Peyer's patch (tissue), 4 donors: ENCODE results near the gene LRIT2.

Source experiments
- POLR2A ChIP-seq, 2 donors: fragments of 450-650 bp; IDR thresholded peaks; one replicate each; pipeline ENCODE4 v1.5.1; 2017; ENCODE audit warnings: antibody characterized with exemption in 2 of 2, mild to moderate bottlenecking in 2 of 2, moderate library complexity in 2 of 2
- TF ChIP-seq, protein P1 (sequence below), 6 experiments: fragments of 450-650 bp in 4 of 6; fragments of 200-600 bp in 2 of 6; sonication (generic) in 1 of 6; IDR thresholded peaks; one replicate each; pipeline ENCODE4 v1.5.1; 2017 to 2019; ENCODE audit warnings: antibody characterized with exemption in 6 of 6, mild to moderate bottlenecking in 3 of 6, moderate library complexity in 1 of 6

DNA sequence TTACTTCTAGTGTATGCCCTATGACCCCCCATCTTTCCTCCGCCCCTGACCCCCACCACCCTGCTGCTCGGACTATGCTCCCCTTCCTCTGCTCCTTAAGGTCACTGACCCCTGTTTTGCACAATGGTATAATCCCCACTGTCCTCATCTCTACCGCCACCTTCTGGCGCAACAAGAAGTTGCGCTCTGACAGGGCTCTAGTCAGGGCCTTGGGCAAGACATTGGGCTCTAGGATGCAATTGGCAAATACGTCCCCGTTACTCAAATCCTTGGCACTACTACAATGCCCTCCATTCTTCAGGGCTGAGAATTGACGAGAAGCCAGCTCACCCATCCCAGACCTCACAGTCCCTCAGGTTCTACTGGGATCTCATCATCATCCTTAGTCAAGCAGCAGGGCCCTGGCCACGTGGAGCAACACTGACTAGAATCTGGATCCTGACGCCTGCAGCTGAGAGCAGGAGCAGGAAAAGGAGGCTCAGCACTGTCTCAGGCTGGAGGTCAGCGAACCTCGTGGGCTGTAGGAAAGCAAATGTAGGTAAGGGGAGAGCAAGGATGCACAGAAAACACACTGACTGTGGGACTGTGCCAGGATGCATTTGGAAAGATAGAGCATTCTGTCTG, 10.6 kb downstream of the LRIT2 start:
- TF ChIP-seq POLR2A (IDR thresholded peaks at IDR 0.05): no peak
- TF ChIP-seq, protein P1, sequence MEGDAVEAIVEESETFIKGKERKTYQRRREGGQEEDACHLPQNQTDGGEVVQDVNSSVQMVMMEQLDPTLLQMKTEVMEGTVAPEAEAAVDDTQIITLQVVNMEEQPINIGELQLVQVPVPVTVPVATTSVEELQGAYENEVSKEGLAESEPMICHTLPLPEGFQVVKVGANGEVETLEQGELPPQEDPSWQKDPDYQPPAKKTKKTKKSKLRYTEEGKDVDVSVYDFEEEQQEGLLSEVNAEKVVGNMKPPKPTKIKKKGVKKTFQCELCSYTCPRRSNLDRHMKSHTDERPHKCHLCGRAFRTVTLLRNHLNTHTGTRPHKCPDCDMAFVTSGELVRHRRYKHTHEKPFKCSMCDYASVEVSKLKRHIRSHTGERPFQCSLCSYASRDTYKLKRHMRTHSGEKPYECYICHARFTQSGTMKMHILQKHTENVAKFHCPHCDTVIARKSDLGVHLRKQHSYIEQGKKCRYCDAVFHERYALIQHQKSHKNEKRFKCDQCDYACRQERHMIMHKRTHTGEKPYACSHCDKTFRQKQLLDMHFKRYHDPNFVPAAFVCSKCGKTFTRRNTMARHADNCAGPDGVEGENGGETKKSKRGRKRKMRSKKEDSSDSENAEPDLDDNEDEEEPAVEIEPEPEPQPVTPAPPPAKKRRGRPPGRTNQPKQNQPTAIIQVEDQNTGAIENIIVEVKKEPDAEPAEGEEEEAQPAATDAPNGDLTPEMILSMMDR (IDR thresholded peaks at IDR 0.05): peak in 4 of 6 experiments; percentile 16 to 56 (median 40)
